ENCODE results near the gene STAC3. TPM values are rescaled to one million over a fixed set of nuclear protein-coding genes. Genes with fewer than 3 reads are reported as not detected.

Gene STAC3
- polyA plus RNA-seq, 2 of the 4 experiments (the other 2 are of a cell fraction) = 0.40 to 0.43 TPM

DNA sequence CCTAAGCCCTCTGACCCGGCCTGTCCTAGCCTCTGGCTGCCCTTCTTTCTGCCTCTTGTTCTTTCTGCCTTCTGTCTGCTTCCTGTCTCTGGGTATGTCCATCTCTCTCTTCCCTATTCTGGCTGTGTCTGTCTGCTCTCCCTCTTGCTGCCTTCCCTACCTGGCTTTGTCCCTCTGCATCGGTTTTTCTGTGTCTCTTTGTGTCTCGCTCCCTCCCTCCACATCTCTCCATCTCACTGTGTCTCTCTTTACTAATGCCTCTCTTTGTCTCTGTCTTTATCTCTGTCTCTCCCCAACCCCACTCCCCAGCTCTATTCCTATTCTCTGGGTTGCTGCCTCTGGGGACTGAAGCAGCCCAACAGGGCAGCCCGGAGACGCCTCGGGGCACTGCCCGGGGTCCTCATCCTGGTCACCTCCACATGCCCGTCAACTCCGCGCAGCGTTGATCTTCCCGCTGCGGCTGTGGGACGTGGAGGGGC, 11.4 kb downstream of the STAC3 start:
- Histone ChIP-seq H3K9me3 (no peaks in the 10 kb centered on the region), H3K27ac (peak overlapping the region; percentile 75 to 93), H3K4me3 (peak overlapping the region; percentile 55), H3K4me1 (peaks cover 29% of the 10 kb centered on the region; the same call in 2 of the 3 replicates), H3K4me2 (peak overlapping the region; percentile 83)
- WGBS (ENCODE audit: missing lambda C conversion rate) = under 1% methylated on average over 14 of the region's 14 CpGs
- FAIRE-seq (no peak), DNase-seq (ENCODE audit: low read depth in 1 of 2, low spot score in 1 of 2) (no peak), ATAC-seq (peak; percentile 3 to 5; a peak in 5 of 6 replicates)
- no peak for TF ChIP-seq HDAC2 (IDR thresholded peaks at IDR 0.05)
- TF ChIP-seq, protein P1, sequence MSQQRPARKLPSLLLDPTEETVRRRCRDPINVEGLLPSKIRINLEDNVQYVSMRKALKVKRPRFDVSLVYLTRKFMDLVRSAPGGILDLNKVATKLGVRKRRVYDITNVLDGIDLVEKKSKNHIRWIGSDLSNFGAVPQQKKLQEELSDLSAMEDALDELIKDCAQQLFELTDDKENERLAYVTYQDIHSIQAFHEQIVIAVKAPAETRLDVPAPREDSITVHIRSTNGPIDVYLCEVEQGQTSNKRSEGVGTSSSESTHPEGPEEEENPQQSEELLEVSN (IDR thresholded peaks at IDR 0.05; ENCODE audit: borderline replicate concordance, low read depth) = 0 out of 2 replicates have a peak, but pooled peaks have one; percentile 4
- ChIA-PET POLR2A (interaction anchor here (1.8 to 3.1 kb wide), 3 partner anchors 10 to 26 kb away, joined by 5 to 20 read pairs (median 11); partner anchors contain the start of gene SHMT2), CTCF (interaction anchor here (0.7 to 26.5 kb wide), 30 partner anchors 9 to 224 kb away, joined by 3 to 615 read pairs (median 4); partner anchors contain the start of genes GLI1, INHBE, LRP1 and NXPH4)

DNA sequence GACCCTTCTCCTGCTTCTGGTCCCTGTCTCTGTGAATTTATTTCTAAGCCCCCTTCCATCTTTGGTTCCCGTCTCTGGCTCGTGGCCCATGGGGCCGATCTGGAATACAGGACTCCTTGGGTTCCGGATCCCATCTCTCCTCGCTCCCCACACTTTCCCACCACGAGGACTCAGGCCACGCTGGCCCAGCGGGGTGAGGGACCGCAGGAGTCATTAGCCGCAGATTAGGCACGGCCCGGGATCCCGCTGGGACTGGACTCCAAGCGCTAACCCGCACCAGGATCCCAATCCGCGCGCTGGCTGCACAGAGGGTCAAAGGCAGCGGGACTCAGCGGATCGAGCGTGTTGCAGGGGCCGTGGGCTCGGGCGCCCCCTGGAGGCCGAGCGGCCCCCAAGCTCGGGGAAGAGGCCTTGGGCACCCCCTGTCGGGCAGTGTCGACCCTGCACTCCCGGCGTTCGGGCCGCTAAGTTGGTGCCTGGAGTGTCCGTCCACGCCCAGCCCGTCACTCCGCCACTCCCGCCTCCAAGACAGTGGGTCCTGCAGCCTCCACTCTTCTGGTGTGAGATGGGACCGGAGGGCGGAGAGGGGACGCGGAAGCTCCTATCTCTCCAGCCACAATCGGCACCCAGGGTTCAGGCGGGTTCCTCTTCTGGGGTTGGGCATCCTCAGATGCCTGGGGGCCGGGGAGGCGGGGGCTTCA, 12.0 kb downstream of the STAC3 start:
- WGBS (ENCODE audit: missing lambda C conversion rate) = 17% methylated on average over 23 of the region's 47 CpGs
- CTCF ChIA-PET = interaction anchor here (0.6 to 26.5 kb wide), 29 partner anchors 10 to 224 kb away, joined by 3 to 615 read pairs (median 4); partner anchors contain the start of genes GLI1, INHBE, LRP1 and NXPH4
- H3K4me3 ChIP-seq = peak overlapping the region; percentile 55
- TF ChIP-seq FOSL2 (IDR thresholded peaks at IDR 0.05) = no peak
- TF ChIP-seq FOSL2 (CRISPR knock-in tag; IDR thresholded peaks at IDR 0.05) = no peak
- TF ChIP-seq, protein P2, sequence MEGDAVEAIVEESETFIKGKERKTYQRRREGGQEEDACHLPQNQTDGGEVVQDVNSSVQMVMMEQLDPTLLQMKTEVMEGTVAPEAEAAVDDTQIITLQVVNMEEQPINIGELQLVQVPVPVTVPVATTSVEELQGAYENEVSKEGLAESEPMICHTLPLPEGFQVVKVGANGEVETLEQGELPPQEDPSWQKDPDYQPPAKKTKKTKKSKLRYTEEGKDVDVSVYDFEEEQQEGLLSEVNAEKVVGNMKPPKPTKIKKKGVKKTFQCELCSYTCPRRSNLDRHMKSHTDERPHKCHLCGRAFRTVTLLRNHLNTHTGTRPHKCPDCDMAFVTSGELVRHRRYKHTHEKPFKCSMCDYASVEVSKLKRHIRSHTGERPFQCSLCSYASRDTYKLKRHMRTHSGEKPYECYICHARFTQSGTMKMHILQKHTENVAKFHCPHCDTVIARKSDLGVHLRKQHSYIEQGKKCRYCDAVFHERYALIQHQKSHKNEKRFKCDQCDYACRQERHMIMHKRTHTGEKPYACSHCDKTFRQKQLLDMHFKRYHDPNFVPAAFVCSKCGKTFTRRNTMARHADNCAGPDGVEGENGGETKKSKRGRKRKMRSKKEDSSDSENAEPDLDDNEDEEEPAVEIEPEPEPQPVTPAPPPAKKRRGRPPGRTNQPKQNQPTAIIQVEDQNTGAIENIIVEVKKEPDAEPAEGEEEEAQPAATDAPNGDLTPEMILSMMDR (IDR thresholded peaks at IDR 0.05) = peak; percentile 100
- TF ChIP-seq, protein P3, sequence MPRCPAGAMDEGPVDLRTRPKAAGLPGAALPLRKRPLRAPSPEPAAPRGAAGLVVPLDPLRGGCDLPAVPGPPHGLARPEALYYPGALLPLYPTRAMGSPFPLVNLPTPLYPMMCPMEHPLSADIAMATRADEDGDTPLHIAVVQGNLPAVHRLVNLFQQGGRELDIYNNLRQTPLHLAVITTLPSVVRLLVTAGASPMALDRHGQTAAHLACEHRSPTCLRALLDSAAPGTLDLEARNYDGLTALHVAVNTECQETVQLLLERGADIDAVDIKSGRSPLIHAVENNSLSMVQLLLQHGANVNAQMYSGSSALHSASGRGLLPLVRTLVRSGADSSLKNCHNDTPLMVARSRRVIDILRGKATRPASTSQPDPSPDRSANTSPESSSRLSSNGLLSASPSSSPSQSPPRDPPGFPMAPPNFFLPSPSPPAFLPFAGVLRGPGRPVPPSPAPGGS (IDR thresholded peaks at IDR 0.05) = 0 out of 3 replicates have a peak, but pooled peaks have one; percentile 36
- TF ChIP-seq RAD21 (conservative IDR thresholded peaks at IDR 0.05 in 1 of 2, IDR thresholded peaks at IDR 0.05 in 1 of 2) = peak; percentile 79 to 88
- no peak for TF ChIP-seq MAZ (IDR thresholded peaks at IDR 0.05; ENCODE audit: borderline replicate concordance, low read depth, low read length)
- TF ChIP-seq HOXB5 (CRISPR knock-in tag; IDR thresholded peaks at IDR 0.05) = no peak
- TF ChIP-seq EHF (CRISPR knock-in tag; IDR thresholded peaks at IDR 0.05) = no peak
- no peak for TF ChIP-seq NFE2L2 (conservative IDR thresholded peaks at IDR 0.05; ENCODE audit: low read length)
- TF ChIP-seq CEBPB (IDR thresholded peaks at IDR 0.05) = no peak
- no peak for TF ChIP-seq MAFK (IDR thresholded peaks at IDR 0.05; ENCODE audit: partially characterized antibody)
- 0 out of 2 replicates have a peak, but pooled peaks have one; percentile 27 for TF ChIP-seq RNF2 (IDR thresholded peaks at IDR 0.05; ENCODE audit: borderline replicate concordance, low read depth)
- no peak for TF ChIP-seq CBX2 (IDR thresholded peaks at IDR 0.05; ENCODE audit: borderline replicate concordance, low read depth)
- no peak for TF ChIP-seq NPAS2 (CRISPR knock-in tag; IDR thresholded peaks at IDR 0.05; ENCODE audit: borderline replicate concordance)
- no peak for TF ChIP-seq EHMT2 (IDR thresholded peaks at IDR 0.05; ENCODE audit: low read depth)
- TF ChIP-seq, protein P4, sequence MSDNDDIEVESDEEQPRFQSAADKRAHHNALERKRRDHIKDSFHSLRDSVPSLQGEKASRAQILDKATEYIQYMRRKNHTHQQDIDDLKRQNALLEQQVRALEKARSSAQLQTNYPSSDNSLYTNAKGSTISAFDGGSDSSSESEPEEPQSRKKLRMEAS (IDR thresholded peaks at IDR 0.05) = peak; percentile 65; the same call in 1 of the 2 replicates
- peak; percentile 86 for TF ChIP-seq SMC3 (IDR thresholded peaks at IDR 0.05)
- no peak for TF ChIP-seq ZC3H11A (IDR thresholded peaks at IDR 0.05)
- TF ChIP-seq TFCP2L1 (CRISPR knock-in tag; IDR thresholded peaks at IDR 0.05) = no peak
- no peak for TF ChIP-seq CHD2 (IDR thresholded peaks at IDR 0.05; ENCODE audit: low read length, partially characterized antibody)
- TF ChIP-seq RCOR1 (IDR thresholded peaks at IDR 0.05; ENCODE audit: low read depth, low read length) = no peak
- TF ChIP-seq HOXB13 (CRISPR knock-in tag; IDR thresholded peaks at IDR 0.05; ENCODE audit: low read depth) = no peak
- no peak for TF ChIP-seq SREBF2 (IDR thresholded peaks at IDR 0.05)
- TF ChIP-seq KDM1A (IDR thresholded peaks at IDR 0.05; ENCODE audit: low read depth) = no peak
- TF ChIP-seq KDM5A (IDR thresholded peaks at IDR 0.05) = no peak
- no peak for TF ChIP-seq ESRRA (IDR thresholded peaks at IDR 0.05; ENCODE audit: borderline replicate concordance, low read length)
- TF ChIP-seq, protein P5, sequence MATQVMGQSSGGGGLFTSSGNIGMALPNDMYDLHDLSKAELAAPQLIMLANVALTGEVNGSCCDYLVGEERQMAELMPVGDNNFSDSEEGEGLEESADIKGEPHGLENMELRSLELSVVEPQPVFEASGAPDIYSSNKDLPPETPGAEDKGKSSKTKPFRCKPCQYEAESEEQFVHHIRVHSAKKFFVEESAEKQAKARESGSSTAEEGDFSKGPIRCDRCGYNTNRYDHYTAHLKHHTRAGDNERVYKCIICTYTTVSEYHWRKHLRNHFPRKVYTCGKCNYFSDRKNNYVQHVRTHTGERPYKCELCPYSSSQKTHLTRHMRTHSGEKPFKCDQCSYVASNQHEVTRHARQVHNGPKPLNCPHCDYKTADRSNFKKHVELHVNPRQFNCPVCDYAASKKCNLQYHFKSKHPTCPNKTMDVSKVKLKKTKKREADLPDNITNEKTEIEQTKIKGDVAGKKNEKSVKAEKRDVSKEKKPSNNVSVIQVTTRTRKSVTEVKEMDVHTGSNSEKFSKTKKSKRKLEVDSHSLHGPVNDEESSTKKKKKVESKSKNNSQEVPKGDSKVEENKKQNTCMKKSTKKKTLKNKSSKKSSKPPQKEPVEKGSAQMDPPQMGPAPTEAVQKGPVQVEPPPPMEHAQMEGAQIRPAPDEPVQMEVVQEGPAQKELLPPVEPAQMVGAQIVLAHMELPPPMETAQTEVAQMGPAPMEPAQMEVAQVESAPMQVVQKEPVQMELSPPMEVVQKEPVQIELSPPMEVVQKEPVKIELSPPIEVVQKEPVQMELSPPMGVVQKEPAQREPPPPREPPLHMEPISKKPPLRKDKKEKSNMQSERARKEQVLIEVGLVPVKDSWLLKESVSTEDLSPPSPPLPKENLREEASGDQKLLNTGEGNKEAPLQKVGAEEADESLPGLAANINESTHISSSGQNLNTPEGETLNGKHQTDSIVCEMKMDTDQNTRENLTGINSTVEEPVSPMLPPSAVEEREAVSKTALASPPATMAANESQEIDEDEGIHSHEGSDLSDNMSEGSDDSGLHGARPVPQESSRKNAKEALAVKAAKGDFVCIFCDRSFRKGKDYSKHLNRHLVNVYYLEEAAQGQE (IDR thresholded peaks at IDR 0.05) = no peak

More for the DNA sequence above, 12.0 kb downstream of the STAC3 start:
- Histone ChIP-seq H3K27ac (peak overlapping the region; percentile 75 to 93), H3K4me2 (peak overlapping the region; percentile 83), H3K4me1 (peaks cover 26% of the 10 kb centered on the region; the same call in 2 of the 3 replicates), H3K9me3 (no peaks in the 10 kb centered on the region)
- DNase-seq (ENCODE audit: low read depth in 1 of 2, low spot score in 1 of 2) (peak; percentile 88 to 92), ATAC-seq (peak; percentile 49 to 73), FAIRE-seq (no peak)
- POLR2A ChIA-PET = interaction anchor here (0.7 to 3.1 kb wide), 4 partner anchors 9 to 25 kb away, joined by 3 to 20 read pairs (median 8); partner anchors contain the start of gene SHMT2
